ENCODE data around the gene LRRC3. TPM values are rescaled to one million over a fixed set of nuclear protein-coding genes. Genes with fewer than 3 reads are reported as not detected.
"Not testable (repeated sequence)": the region's sequence is repeated elsewhere in the genome, so short reads cannot be mapped to it uniquely, and the experiment has no call there.

LRRC3 gene
- total and polyA plus RNA-seq, 4 donors, result 1.4 to 3.6 (median 2.4) TPM

DNA sequence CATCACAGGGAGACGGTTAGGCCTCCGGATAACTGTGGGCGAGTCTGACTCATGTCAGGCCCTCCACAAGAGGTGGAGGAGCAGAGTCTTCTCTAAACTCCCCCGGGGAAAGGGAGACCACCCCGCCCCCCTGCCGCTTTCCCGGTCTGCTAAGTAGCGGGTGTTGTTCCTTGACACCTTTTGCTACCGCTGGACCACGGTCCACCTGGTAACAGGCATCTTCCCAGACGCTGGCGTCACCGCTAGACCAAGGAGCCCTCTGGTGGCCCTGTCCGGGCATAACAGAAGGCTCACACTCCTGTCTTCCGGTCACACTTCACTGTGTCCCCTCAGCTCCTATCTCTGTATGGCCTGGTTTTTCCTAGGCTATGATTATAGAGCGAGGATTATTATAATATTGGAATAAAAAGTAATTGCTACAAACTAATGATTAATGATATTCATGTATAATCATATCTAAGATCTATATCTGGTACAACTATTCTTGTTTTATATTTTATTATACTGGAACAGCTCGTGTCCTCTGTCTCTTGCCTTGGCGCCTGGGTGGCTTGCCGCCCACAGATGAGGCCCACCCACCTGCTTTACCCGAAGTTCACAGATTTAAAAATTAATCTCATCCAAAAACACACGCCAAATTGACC is 24.4 kb downstream of the LRRC3 start:
- not testable (repeated sequence) for H3K27me3 ChIP-seq (ENCODE audit: control insufficient read depth in 3 of 3, insufficient read depth in 3 of 3, low read length in 2 of 3); H3K4me1 ChIP-seq (ENCODE audit: control insufficient read depth in 5 of 5, insufficient read depth in 5 of 5, low read length in 5 of 5); H3K9ac ChIP-seq (ENCODE audit: insufficient read depth in 1 of 2, low read length in 2 of 2); H3K36me3 ChIP-seq (ENCODE audit: control insufficient read depth in 4 of 4, insufficient read depth in 4 of 4, low read length in 4 of 4); H3K27ac ChIP-seq (ENCODE audit: low read depth in 1 of 2, low read length in 1 of 2); H3K9me3 ChIP-seq (ENCODE audit: control insufficient read depth in 4 of 4, insufficient read depth in 3 of 4, low read length in 3 of 4); ATAC-seq (ENCODE audit: insufficient read depth, low FRiP score); DNase-seq; H3K4me3 ChIP-seq
- 50% methylated on average over 21 of the region's 21 CpGs for WGBS, 2 donors
- TF ChIP-seq, protein P1, sequence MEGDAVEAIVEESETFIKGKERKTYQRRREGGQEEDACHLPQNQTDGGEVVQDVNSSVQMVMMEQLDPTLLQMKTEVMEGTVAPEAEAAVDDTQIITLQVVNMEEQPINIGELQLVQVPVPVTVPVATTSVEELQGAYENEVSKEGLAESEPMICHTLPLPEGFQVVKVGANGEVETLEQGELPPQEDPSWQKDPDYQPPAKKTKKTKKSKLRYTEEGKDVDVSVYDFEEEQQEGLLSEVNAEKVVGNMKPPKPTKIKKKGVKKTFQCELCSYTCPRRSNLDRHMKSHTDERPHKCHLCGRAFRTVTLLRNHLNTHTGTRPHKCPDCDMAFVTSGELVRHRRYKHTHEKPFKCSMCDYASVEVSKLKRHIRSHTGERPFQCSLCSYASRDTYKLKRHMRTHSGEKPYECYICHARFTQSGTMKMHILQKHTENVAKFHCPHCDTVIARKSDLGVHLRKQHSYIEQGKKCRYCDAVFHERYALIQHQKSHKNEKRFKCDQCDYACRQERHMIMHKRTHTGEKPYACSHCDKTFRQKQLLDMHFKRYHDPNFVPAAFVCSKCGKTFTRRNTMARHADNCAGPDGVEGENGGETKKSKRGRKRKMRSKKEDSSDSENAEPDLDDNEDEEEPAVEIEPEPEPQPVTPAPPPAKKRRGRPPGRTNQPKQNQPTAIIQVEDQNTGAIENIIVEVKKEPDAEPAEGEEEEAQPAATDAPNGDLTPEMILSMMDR (IDR thresholded peaks at IDR 0.05; ENCODE audit: control extremely low read depth, extremely low read depth), result peak; percentile 10

DNA sequence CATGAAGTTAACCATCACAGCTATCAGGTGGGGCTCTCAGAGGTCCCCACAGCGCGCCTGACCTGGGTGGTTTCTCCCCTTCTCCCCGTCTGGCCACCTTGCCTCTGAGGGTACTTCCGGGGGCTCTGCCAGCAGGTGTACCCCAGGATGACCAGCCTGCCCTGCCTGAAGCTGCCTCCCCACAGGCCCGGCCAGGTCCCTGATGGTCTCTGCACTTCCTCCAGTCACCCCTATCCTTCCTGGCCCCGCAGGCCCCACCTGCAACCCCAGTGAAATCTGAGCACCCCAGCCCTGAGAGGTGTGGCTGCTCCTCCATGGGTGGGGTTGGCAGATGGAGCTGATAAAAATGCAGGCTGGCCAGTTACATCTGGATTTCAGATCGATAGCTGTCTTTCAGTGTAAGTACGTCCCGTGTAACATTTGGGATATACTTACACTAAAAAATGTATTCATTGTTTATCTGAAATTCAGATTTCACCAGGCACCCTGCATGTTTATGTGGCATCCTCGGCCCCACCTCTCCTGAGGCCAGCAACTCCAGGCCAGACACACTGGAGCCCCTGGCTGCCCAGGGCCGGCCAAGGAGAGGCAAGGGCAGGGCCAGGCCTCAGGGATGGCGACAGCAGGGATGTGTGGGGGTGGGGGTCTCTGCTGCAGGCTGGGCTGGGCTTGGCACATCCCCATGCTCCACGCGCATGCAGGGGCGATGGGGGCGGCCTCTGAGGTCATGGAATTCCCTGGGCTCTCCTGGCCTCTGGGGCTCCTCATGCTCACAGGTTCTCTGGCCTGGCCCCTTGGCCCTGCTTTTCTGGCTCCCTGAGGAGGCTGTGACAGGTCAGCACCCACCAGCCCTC is 25.1 kb downstream of the LRRC3 start:
- no peaks in the 10 kb centered on the region for H3K27me3 ChIP-seq (ENCODE audit: control insufficient read depth in 3 of 3, insufficient read depth in 3 of 3, low read length in 2 of 3)
- H3K27ac ChIP-seq (ENCODE audit: low read depth in 1 of 2, low read length in 1 of 2), result no peak overlapping the region
- DNase-seq (no peak), ATAC-seq (ENCODE audit: insufficient read depth, low FRiP score) (no peak)
- no peaks in the 10 kb centered on the region for H3K36me3 ChIP-seq (ENCODE audit: control insufficient read depth in 4 of 4, insufficient read depth in 4 of 4, low read length in 4 of 4)
- TF ChIP-seq, protein P1 (IDR thresholded peaks at IDR 0.05; ENCODE audit: control extremely low read depth, extremely low read depth), result no peak
- no peaks in the 10 kb centered on the region for H3K9me3 ChIP-seq (ENCODE audit: control insufficient read depth in 4 of 4, insufficient read depth in 3 of 4, low read length in 3 of 4)
- no peak overlapping the region for H3K4me3 ChIP-seq
- WGBS, 2 donors, result 85 to 86% methylated on average over 16 of the region's 16 CpGs
- H3K9ac ChIP-seq (ENCODE audit: insufficient read depth in 1 of 2, low read length in 2 of 2), result no peak overlapping the region
- peaks cover 0 to 6% (median 2%) of the 10 kb centered on the region in 5 donors for H3K4me1 ChIP-seq (ENCODE audit: control insufficient read depth in 5 of 5, insufficient read depth in 5 of 5, low read length in 5 of 5)

DNA sequence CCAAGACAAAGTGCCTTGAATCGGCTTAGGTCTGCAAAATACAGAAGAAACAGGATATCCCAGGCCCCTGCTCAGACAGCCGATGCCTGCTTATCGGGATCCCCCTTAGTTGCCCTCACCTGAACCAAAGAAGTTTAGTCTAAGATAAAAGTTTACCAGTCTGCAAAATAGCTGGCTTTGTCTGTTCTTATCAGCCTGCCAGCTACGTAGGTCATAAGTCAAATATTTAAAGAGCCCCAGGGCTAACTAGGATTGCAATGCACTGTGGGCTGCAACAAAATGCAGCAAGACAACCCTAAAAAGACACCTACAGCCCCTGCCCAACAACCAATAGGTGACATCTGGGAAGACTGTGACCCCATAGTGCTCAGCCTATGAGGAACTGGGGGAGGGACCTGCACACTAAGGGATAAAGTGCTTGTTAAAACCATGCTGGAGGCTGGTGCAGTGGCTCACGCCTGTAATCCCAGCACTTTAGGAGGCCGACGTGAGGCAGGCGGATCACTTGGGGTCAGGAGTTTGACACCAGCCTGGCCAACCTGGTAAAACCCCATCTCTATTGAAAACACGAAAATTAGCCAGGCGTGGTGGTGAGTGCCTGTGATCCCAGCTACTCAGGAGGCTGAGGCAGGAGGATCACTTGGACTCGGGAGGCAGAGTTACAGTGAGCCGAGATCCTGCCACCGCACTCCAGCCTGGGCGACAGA is 27.4 kb downstream of the LRRC3 start:
- peaks cover 0 to 6% (median 4%) of the 10 kb centered on the region in 5 donors for H3K4me1 ChIP-seq (ENCODE audit: control insufficient read depth in 5 of 5, insufficient read depth in 5 of 5, low read length in 5 of 5)
- no peak overlapping the region for H3K9ac ChIP-seq (ENCODE audit: insufficient read depth in 1 of 2, low read length in 2 of 2)
- ATAC-seq (ENCODE audit: insufficient read depth, low FRiP score) (no peak), DNase-seq (peak in 2 of 3 donors; percentile 56 to 62)
- 71 to 80% methylated on average over 14 of the region's 14 CpGs for WGBS, 2 donors
- H3K36me3 ChIP-seq (ENCODE audit: control insufficient read depth in 4 of 4, insufficient read depth in 4 of 4, low read length in 4 of 4), result no peaks in the 10 kb centered on the region
- no peak overlapping the region for H3K27ac ChIP-seq (ENCODE audit: low read depth in 1 of 2, low read length in 1 of 2)
- TF ChIP-seq, protein P1 (IDR thresholded peaks at IDR 0.05; ENCODE audit: control extremely low read depth, extremely low read depth), result no peak
- H3K9me3 ChIP-seq (ENCODE audit: control insufficient read depth in 4 of 4, insufficient read depth in 3 of 4, low read length in 3 of 4), result no peaks in the 10 kb centered on the region
- no peaks in the 10 kb centered on the region for H3K27me3 ChIP-seq (ENCODE audit: control insufficient read depth in 3 of 3, insufficient read depth in 3 of 3, low read length in 2 of 3)
- no peak overlapping the region for H3K4me3 ChIP-seq

Measured in lung (tissue), 12 donors.